ENCODE data around the gene CLTCL1.

GRCh38 chr22:19319281-19319680, 27.8 kb upstream of the CLTCL1 start:
- no peak for TF ChIP-seq YY1 (IDR thresholded peaks at IDR 0.05; ENCODE audit: extremely low read depth, insufficient replicate concordance, low read depth, low read length)
- no peak for TF ChIP-seq MAX (IDR thresholded peaks at IDR 0.05)
- TF ChIP-seq REST (IDR thresholded peaks at IDR 0.05; ENCODE audit: low read depth): no peak
- TF ChIP-seq CEBPB (IDR thresholded peaks at IDR 0.05; ENCODE audit: low read depth): no peak
- no peak for TF ChIP-seq CTCF (IDR thresholded peaks at IDR 0.05 in 2 of 3, conservative IDR thresholded peaks at IDR 0.05 in 1 of 3; ENCODE audit: borderline replicate concordance in 1 of 3, insufficient read depth in 1 of 3, low read depth in 2 of 3, low read length in 2 of 3)
- TF ChIP-seq POLR2A (IDR thresholded peaks at IDR 0.05; ENCODE audit: borderline replicate concordance, extremely low read depth, insufficient read depth, insufficient read length): no peak
- no peak for TF ChIP-seq RAD21 (IDR thresholded peaks at IDR 0.05; ENCODE audit: low read depth)
- TF ChIP-seq TCF7L2 (IDR thresholded peaks at IDR 0.05; ENCODE audit: borderline replicate concordance, extremely low read depth, insufficient read depth, insufficient read length): no peak
- no peak for TF ChIP-seq FOSL1 (IDR thresholded peaks at IDR 0.05; ENCODE audit: low read depth)
- TF ChIP-seq POLR2AphosphoS5 (IDR thresholded peaks at IDR 0.05; ENCODE audit: low read depth, low read length): no peak
- no peak for TF ChIP-seq EZH2phosphoT487 (IDR thresholded peaks at IDR 0.05; ENCODE audit: borderline replicate concordance)
- no peak for TF ChIP-seq EZH2 (IDR thresholded peaks at IDR 0.05)
- TF ChIP-seq SIN3A (IDR thresholded peaks at IDR 0.05; ENCODE audit: low read depth): no peak
- TF ChIP-seq ATF3 (IDR thresholded peaks at IDR 0.05): no peak
